ENCODE measurements around the gene TSFM.

Gene TSFM

GRCh38 chr12:57779736-57780135 is 2.9 kb upstream of the TSFM start:
- no peak for DNase-seq (ENCODE audit: low read depth in 2 of 2)

GRCh38 chr12:57780284-57780897 is 2.2 kb upstream of the TSFM start:
- no peak for DNase-seq (ENCODE audit: low read depth in 2 of 2)

GRCh38 chr12:57781244-57781643 is 1.3 kb upstream of the TSFM start:
- no peak for DNase-seq (ENCODE audit: low read depth in 2 of 2)

- DNase-seq (ENCODE audit: low read depth in 2 of 2) = no peak
Observed at GRCh38 chr12:57781801-57782200, 786 bp upstream of the TSFM start.

GRCh38 chr12:57782243-57782607 is 362 bp upstream of the TSFM start:
- no peak for DNase-seq (ENCODE audit: low read depth in 2 of 2)

GRCh38 chr12:57783466-57783801 is 847 bp downstream of the TSFM start:
- no peak for DNase-seq (ENCODE audit: low read depth in 2 of 2)

GRCh38 chr12:57783861-57784260 is 1.3 kb downstream of the TSFM start:
- DNase-seq (ENCODE audit: low read depth in 2 of 2) = no peak

- no peak for DNase-seq (ENCODE audit: low read depth in 2 of 2)
Observed at GRCh38 chr12:57793920-57794319, 11.3 kb downstream of the TSFM start.

GRCh38 chr12:57795354-57795753 is 12.8 kb downstream of the TSFM start:
- no peak for DNase-seq (ENCODE audit: low read depth in 2 of 2)

GRCh38 chr12:57796996-57797395 is 14.4 kb downstream of the TSFM start:
- no peak for DNase-seq (ENCODE audit: low read depth in 2 of 2)

GRCh38 chr12:57797933-57798332 is 15.3 kb downstream of the TSFM start:
- no peak for DNase-seq (ENCODE audit: low read depth in 2 of 2)

- no peak for DNase-seq (ENCODE audit: low read depth in 2 of 2)
Observed at GRCh38 chr12:57800965-57801364, 18.4 kb downstream of the TSFM start.

- DNase-seq (ENCODE audit: low read depth in 2 of 2) = no peak
Observed at GRCh38 chr12:57802607-57803006, 20.0 kb downstream of the TSFM start.

- no peak for DNase-seq (ENCODE audit: low read depth in 2 of 2)
Observed at GRCh38 chr12:57803319-57803893, 20.8 kb downstream of the TSFM start.

GRCh38 chr12:57806677-57807076 is 24.1 kb downstream of the TSFM start:
- no peak for DNase-seq (ENCODE audit: low read depth in 2 of 2)

- no peak for DNase-seq (ENCODE audit: low read depth in 2 of 2)
Observed at GRCh38 chr12:57807285-57807684, 24.7 kb downstream of the TSFM start.

GRCh38 chr12:57808351-57808750 is 25.8 kb downstream of the TSFM start:
- DNase-seq (ENCODE audit: low read depth in 2 of 2) = no peak

- DNase-seq (ENCODE audit: low read depth in 2 of 2) = no peak
Observed at GRCh38 chr12:57809425-57809824, 26.8 kb downstream of the TSFM start.

GRCh38 chr12:57810450-57810849 is 27.9 kb downstream of the TSFM start:
- DNase-seq (ENCODE audit: low read depth in 2 of 2) = no peak

- DNase-seq (ENCODE audit: low read depth in 2 of 2) = no peak
Observed at GRCh38 chr12:57811028-57811755, 28.6 kb downstream of the TSFM start.

GRCh38 chr12:57813111-57813970 is 30.8 kb downstream of the TSFM start:
- no peak for DNase-seq (ENCODE audit: low read depth in 2 of 2)

- no peak for DNase-seq (ENCODE audit: low read depth in 2 of 2)
Observed at GRCh38 chr12:57813971-57814772, 31.6 kb downstream of the TSFM start.
